HepG2 (cell line): ENCODE data around the gene POMT2. TPM values are rescaled to one million over a fixed set of nuclear protein-coding genes. Genes with fewer than 3 reads are reported as not detected.

ENCODE experiments used
- ATAC-seq: fragments of 200-7000 bp; cut with Tn5 transposase; 3 replicates; pipeline ENCODE4 v1.9.1; 2020; ENCODE audit warnings: mild to moderate bottlenecking, moderate library complexity
- BruUV-seq: library from RNA; stranded (reverse); fragments of 400-500 nt; replicated peaks from 2 replicates; lab custom pipeline; 2021; lab: Mats Ljungman, UMichigan
- CTCF ChIA-PET: fragments of 300-600 bp; formaldehyde crosslinking; extraction: SDS; loops from one replicate; lab custom pipeline; 2021; ENCODE audit warnings: low total read pairs, inconsistent platforms, low intra/inter-chr PET ratio; lab: Yijun Ruan, JAX
- POLR2A ChIA-PET: fragments of 350-600 bp; sonication (Branson Sonifier 250); formaldehyde crosslinking; loops from one replicate; lab custom pipeline; 2020; ENCODE audit warnings: antibody characterized with exemption, inconsistent platforms; lab: Yijun Ruan, JAX
- DNase-seq: peaks from one replicate; pipeline ENCODE4 v3.0.0-alpha.2; 2015; ENCODE audit warnings: low spot score
- FAIRE-seq: peaks from 3 replicates; lab custom pipeline; 2011; peaks lifted over from hg19 to GRCh38; lab: Jason Lieb, UNC
- H2AFZ ChIP-seq: one replicate; pipeline ENCODE4 v1.6.1; 2011; ENCODE audit warnings: low read length, inconsistent platforms
- H3K27ac ChIP-seq: fragments of 300-600 bp; 3 replicates; pipeline ENCODE4 v1.8.0; 2011; ENCODE audit warnings: mixed run types, mild to moderate bottlenecking, mixed read lengths, low read length, inconsistent platforms; ENCODE audit not compliant: insufficient read depth; ENCODE audit errors: extremely low read length
- H3K27me3 ChIP-seq, 2 experiments: fragments of 200-600 bp in 1 of 2; 2 replicates in 1 of 2; 3 replicates in 1 of 2; pipeline versions ENCODE4 v1.6.0 to v1.8.0; 2011; ENCODE audit warnings: low read length in 2 of 2, mild to moderate bottlenecking in 2 of 2, moderate library complexity in 2 of 2, inconsistent platforms in 1 of 2; ENCODE audit not compliant: insufficient read depth in 2 of 2, control insufficient read depth in 1 of 2
- H3K36me3 ChIP-seq, 2 experiments: fragments of 200-600 bp in 1 of 2; replicated peaks in 1 of 2; 2 replicates in 1 of 2; 3 replicates in 1 of 2; pipeline versions ENCODE4 v1.5.1 to v1.8.0; 2011; ENCODE audit warnings: low read length in 2 of 2, inconsistent platforms in 1 of 2; ENCODE audit not compliant: insufficient read depth in 2 of 2, control insufficient read depth in 1 of 2
- H3K4me1 ChIP-seq: 2 replicates; pipeline ENCODE4 v1.5.1; 2012; ENCODE audit warnings: low read length, inconsistent platforms; ENCODE audit not compliant: insufficient read depth
- H3K4me2 ChIP-seq: 2 replicates; pipeline ENCODE4 v1.6.0; 2011; ENCODE audit warnings: low read depth, low read length, inconsistent platforms
- H3K4me3 ChIP-seq, 3 experiments: fragments of 200-600 bp in 1 of 3; sonication (generic), shearing (Covaris generic) in 1 of 3; replicated peaks in 1 of 3; 2 replicates each; pipeline ENCODE4 v1.5.1; 2011 to 2016; ENCODE audit warnings: low read length in 3 of 3, inconsistent platforms in 2 of 3, low read depth in 2 of 3, mild to moderate bottlenecking in 2 of 3, control low read depth in 1 of 3, mixed read lengths in 1 of 3; ENCODE audit not compliant: insufficient read depth in 1 of 3
- H3K79me2 ChIP-seq: one replicate; pipeline ENCODE4 v1.6.1; 2011; ENCODE audit warnings: low read length, inconsistent platforms; ENCODE audit not compliant: insufficient read depth
- H3K9ac ChIP-seq: 2 replicates; pipeline ENCODE4 v1.6.0; 2011; ENCODE audit warnings: mild to moderate bottlenecking, low read depth, low read length, inconsistent platforms; ENCODE audit not compliant: insufficient read depth
- H3K9me3 ChIP-seq: 2 replicates; pipeline ENCODE4 v1.5.1; 2012; ENCODE audit warnings: mild to moderate bottlenecking, low read length
- H4K20me1 ChIP-seq: 2 replicates; pipeline ENCODE4 v1.6.0; 2011; ENCODE audit warnings: inconsistent platforms, mild to moderate bottlenecking, low read length, moderate library complexity; ENCODE audit not compliant: insufficient read depth
- CENPBD1 ChIP-seq: sonication (generic); formaldehyde crosslinking; IDR thresholded peaks from 2 replicates; pipeline ENCODE4 v1.8.0; 2022; ENCODE audit warnings: missing genetic modification reagents, low read depth, mild to moderate bottlenecking, borderline replicate concordance
- HNF4G ChIP-seq, 2 experiments: sonication (generic) in 1 of 2; formaldehyde crosslinking in 1 of 2; IDR thresholded peaks; 2 replicates each; pipeline versions ENCODE4 v1.4.0 to v1.6.1; 2011 to 2020; ENCODE audit warnings: borderline replicate concordance in 2 of 2, low read depth in 2 of 2, mild to moderate bottlenecking in 2 of 2, low read length in 1 of 2, missing genetic modification reagents in 1 of 2, moderate library complexity in 1 of 2
- MED8 ChIP-seq: sonication (generic); formaldehyde crosslinking; IDR thresholded peaks from 2 replicates; pipeline ENCODE4 v1.8.1; 2023; ENCODE audit warnings: mild to moderate bottlenecking, missing genetic modification reagents; ENCODE audit not compliant: insufficient replicate concordance
- SMYD3 ChIP-seq: sonication (generic); formaldehyde crosslinking; IDR thresholded peaks from 2 replicates; pipeline ENCODE4 v1.8.1; 2023; ENCODE audit warnings: mild to moderate bottlenecking, missing genetic modification reagents
- SNAPC4 ChIP-seq: sonication (generic); formaldehyde crosslinking; IDR thresholded peaks from 2 replicates; pipeline ENCODE4 v1.4.0; 2020; ENCODE audit warnings: mild to moderate bottlenecking, missing genetic modification reagents
- ZBTB44 ChIP-seq: sonication (generic); formaldehyde crosslinking; IDR thresholded peaks from 2 replicates; pipeline ENCODE4 v1.4.0; 2020; ENCODE audit warnings: missing genetic modification reagents
- ZFP41 ChIP-seq: sonication (generic); formaldehyde crosslinking; IDR thresholded peaks from 2 replicates; pipeline ENCODE4 v1.4.0; 2020; ENCODE audit warnings: mild to moderate bottlenecking, missing genetic modification reagents, borderline replicate concordance
- ZIK1 ChIP-seq: sonication (generic); formaldehyde crosslinking; IDR thresholded peaks from 2 replicates; pipeline ENCODE4 v1.5.0; 2020; ENCODE audit warnings: mild to moderate bottlenecking, low read depth, missing genetic modification reagents, borderline replicate concordance
- ZNF275 ChIP-seq: sonication (generic); formaldehyde crosslinking; IDR thresholded peaks from 2 replicates; pipeline ENCODE4 v1.8.0; 2022; ENCODE audit warnings: missing genetic modification reagents, mild to moderate bottlenecking, inconsistent platforms, borderline replicate concordance
- ZNF563 ChIP-seq: sonication (generic); formaldehyde crosslinking; IDR thresholded peaks from 2 replicates; pipeline ENCODE4 v1.8.0; 2022; ENCODE audit warnings: mild to moderate bottlenecking, moderate library complexity, missing genetic modification reagents
- ZNF781 ChIP-seq: sonication (generic); formaldehyde crosslinking; IDR thresholded peaks from 2 replicates; pipeline ENCODE4 v1.5.1; 2020; ENCODE audit warnings: borderline replicate concordance, mild to moderate bottlenecking, missing genetic modification reagents; ENCODE audit errors: not compliant biosample characterization
- ZSCAN5A ChIP-seq: sonication (generic); formaldehyde crosslinking; IDR thresholded peaks from 2 replicates; pipeline ENCODE4 v1.8.0; 2022; ENCODE audit warnings: mild to moderate bottlenecking, missing genetic modification reagents, borderline replicate concordance
- WGBS: methylation state at CpG from one replicate; pipeline ENCODE4 v1.1.6; 2017; ENCODE audit warnings: low lambda C conversion rate; 5-methylcytosine and 5-hydroxymethylcytosine counted together
- in situ Hi-C: cut with HindIII; loops from 2 replicates; pipeline ENCODE4 v1.10.0; 2017; ENCODE audit warnings: low pct_unique_long_range_greater_than_20kb; ENCODE audit not compliant: extremely low pct_ligation_motif_present
- intact Hi-C: fragments of 100-400 bp; cut with micrococcal nuclease; formaldehyde crosslinking; loops from one replicate; pipeline ENCODE4 v1.10.0; 2022; ENCODE audit not compliant: unreplicated experiment
- polyA plus RNA-seq, 8 experiments: library from polyadenylated mRNA; depleted of rRNA in 3 of 8; stranded (reverse) in 7 of 8; unstranded in 1 of 8; fragments of >200 nt; fragmentation: Illumina TruSeq in 4 of 8; extraction: Trizol in 4 of 8; gene quantifications; 2 replicates each; pipeline versions ENCODE4 v1.2.1 to v1.2.3, GENCODE V29; 2011 to 2016; ENCODE audit warnings: low read depth in 4 of 8, missing spikeins in 1 of 8, mixed read lengths in 1 of 8; ENCODE audit not compliant: insufficient read depth in 1 of 8
- total RNA-seq, 5 experiments: library from RNA; depleted of rRNA; stranded (reverse); fragments of >200 nt; fragmentation: Illumina TruSeq; extraction: Trizol; gene quantifications; 2 replicates each; pipeline ENCODE4 v1.2.3, GENCODE V29; 2016; ENCODE audit warnings: low read depth in 1 of 5

Gene POMT2
- total and polyA plus RNA-seq, 2 of the 13 experiments (the other 11 are each of a cell fraction or from before 2014, with no cell fraction given), result 15.3 to 15.9 TPM

- 100% methylated on average over 1 of the region's 1 CpG for WGBS
- DNase-seq (no peak), FAIRE-seq (no peak), ATAC-seq (no peak)
- Histone ChIP-seq H2AFZ (no peak overlapping the region), H3K4me2 (no peak overlapping the region), H4K20me1 (no peaks in the 10 kb centered on the region), H3K4me1 (peaks cover 12% of the 10 kb centered on the region), H3K79me2 (no peaks in the 10 kb centered on the region), H3K9ac (no peak overlapping the region), H3K9me3 (no peaks in the 10 kb centered on the region), H3K27me3 (no peaks in the 10 kb centered on the region), H3K4me3 (no peak overlapping the region), H3K36me3 (no peaks in the 10 kb centered on the region), H3K27ac (no peak overlapping the region)
- POLR2A ChIA-PET, result interaction anchor here (0.8 kb wide), 1 partner anchor 39 kb away, joined by 3 read pairs; the partner anchor contains the start of genes GSTZ1 and POMT2
- in situ Hi-C loops (no loop called here), intact Hi-C loops (no loop called here)
- BruUV-seq, result no TSS peak
- CTCF ChIA-PET, result no interaction called here
- TF ChIP-seq MED8, result no peak
- TF ChIP-seq HNF4G (IDR thresholded peaks at IDR 0.05; ENCODE audit: borderline replicate concordance, low read depth, low read length), result no peak
- no peak for TF ChIP-seq HNF4G (CRISPR knock-in tag; IDR thresholded peaks at IDR 0.05; ENCODE audit: borderline replicate concordance, low read depth)
- no peak for TF ChIP-seq ZBTB44 (CRISPR knock-in tag)
- no peak for TF ChIP-seq ZNF275 (CRISPR knock-in tag)
- TF ChIP-seq CENPBD1 (CRISPR knock-in tag), result no peak
- TF ChIP-seq SMYD3 (CRISPR knock-in tag), result no peak
- TF ChIP-seq ZNF563 (CRISPR knock-in tag), result no peak
- TF ChIP-seq ZIK1 (CRISPR knock-in tag), result no peak
- TF ChIP-seq ZFP41 (CRISPR knock-in tag), result no peak
- no peak for TF ChIP-seq ZSCAN5A (CRISPR knock-in tag)
- no peak for TF ChIP-seq SNAPC4
- no peak for TF ChIP-seq ZNF781 (CRISPR knock-in tag)
These were observed 38.9 kb upstream of the POMT2 start for GRCh38 chr14:77359626-77360025.
